Stimulated activated CD8-positive, alpha-beta memory T cell treated with anti-CD3 and anti-CD28 coated beads, Interleukin-7, amount 100 ng/mL, for 4 hours (primary cell): ENCODE measurements around the gene UBASH3A.

Experiments used
- DNase-seq, 2 donors: peaks; one replicate each; pipeline ENCODE4 v3.0.0-alpha.2; 2020; ENCODE audit warnings: low read depth in 2 of 2

The UBASH3A gene, protein sequence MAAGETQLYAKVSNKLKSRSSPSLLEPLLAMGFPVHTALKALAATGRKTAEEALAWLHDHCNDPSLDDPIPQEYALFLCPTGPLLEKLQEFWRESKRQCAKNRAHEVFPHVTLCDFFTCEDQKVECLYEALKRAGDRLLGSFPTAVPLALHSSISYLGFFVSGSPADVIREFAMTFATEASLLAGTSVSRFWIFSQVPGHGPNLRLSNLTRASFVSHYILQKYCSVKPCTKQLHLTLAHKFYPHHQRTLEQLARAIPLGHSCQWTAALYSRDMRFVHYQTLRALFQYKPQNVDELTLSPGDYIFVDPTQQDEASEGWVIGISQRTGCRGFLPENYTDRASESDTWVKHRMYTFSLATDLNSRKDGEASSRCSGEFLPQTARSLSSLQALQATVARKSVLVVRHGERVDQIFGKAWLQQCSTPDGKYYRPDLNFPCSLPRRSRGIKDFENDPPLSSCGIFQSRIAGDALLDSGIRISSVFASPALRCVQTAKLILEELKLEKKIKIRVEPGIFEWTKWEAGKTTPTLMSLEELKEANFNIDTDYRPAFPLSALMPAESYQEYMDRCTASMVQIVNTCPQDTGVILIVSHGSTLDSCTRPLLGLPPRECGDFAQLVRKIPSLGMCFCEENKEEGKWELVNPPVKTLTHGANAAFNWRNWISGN

DNA sequence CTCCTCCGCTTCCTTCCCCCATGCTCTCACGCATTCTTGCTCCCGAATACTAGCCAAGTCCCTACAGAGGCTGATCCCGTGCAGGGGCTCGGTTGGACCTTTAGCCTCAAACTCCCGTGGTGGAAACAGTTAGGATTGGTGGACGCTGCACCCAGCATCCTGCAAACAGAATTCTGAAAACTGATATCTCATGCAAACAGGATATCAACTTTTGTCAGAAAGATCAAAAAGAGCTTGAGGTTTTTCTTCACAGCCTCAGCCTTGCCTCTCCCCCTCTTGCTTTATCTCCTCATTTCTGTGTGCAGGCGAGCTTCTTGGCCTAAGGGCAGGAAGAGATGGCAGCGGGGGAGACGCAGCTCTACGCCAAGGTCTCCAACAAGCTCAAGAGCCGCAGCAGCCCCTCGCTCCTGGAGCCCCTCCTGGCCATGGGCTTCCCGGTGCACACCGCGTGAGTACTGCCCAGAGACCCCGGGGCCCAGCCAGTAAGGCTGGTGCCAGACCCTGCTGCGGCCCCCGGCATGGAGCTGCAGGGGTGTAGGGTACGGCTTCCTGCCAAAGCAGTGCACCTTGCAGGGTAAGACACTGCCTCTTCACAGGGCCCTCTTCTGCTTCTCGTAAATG is at the start of gene UBASH3A:
Gene UBASH3A (plus strand): TSS at position 292 of the 621 bp plus-strand sequence. CDS start 44 bp downstream, at position 336.
- no peak for DNase-seq

DNA sequence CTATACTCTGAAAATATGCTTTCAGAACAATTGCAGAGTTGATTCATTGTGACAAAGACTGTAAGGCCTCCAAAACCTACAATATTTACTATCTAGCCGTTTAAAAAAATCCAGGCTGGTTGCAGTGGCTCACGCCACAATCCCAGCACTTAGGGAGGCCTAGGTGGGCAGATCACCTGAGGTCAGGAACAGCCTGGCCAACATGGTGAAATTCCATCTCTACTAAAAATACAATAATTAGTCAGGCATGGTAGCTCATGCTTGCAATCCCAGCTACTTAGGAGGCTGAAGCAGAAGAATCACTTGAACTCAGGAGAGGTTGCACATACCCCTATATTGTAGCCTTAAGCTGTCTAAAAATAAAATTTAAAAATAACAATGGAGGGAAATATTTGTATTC is 47.7 kb upstream of the UBASH3A start:
- DNase-seq = no peak

DNA sequence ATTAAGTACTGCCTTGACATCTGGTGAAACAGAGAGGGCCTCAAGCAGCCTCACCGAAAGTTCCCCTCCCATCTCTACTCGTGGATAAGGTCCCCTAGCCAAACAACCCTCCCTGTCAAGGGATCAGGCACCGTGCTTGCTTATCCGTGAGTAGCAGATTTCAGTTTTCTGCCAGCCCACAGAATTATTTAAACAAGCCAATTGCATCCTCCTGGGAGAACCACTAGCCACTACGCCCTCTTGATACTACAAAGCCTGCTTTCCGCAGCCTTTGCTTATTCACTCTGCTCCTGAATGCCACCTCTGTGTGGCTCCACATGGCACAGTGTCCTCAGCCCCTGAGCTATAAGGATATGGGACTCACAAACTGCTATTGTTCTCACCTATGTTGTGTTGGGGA is 47.1 kb upstream of the UBASH3A start:
- no peak for DNase-seq

DNA sequence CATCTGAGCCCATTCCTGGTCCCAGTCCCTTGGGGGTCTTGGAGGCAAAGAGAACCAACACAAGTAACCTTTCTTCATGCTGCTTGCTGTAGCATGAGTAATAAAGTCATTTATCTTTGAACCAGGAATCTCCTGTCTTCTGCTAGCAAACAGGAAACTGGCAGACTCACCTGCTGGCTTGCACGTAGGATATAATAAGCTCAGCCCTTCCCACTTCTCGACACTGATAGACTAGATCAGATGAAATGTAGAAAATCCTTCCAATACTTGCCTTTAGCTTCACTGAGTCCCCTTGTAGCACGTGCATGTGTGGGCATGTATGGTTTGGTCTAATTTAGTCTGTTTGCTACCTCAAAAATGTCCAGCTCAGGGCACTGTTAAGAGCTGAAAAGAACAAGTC is 46.4 kb upstream of the UBASH3A start:
- no peak for DNase-seq

DNA sequence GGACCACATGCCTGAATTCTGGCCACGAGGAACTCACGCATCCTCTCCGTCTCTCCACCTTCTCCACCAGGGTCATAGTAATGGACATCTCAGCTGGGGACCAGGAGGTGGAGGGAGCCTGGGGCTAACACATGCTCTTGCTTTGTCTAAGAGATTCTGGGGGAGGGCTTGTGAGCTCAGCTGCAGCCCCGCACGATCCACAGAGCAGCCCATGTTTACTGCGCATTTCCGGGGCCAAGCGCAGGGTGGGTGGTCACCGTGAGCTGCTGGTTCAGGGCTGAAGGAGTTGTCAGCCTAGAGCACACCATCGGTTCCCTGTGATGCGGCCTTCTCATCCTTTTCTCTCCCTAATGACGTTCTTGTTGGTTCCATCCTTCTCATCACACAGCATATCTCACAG is 45.4 kb upstream of the UBASH3A start:
- no peak for DNase-seq

DNA sequence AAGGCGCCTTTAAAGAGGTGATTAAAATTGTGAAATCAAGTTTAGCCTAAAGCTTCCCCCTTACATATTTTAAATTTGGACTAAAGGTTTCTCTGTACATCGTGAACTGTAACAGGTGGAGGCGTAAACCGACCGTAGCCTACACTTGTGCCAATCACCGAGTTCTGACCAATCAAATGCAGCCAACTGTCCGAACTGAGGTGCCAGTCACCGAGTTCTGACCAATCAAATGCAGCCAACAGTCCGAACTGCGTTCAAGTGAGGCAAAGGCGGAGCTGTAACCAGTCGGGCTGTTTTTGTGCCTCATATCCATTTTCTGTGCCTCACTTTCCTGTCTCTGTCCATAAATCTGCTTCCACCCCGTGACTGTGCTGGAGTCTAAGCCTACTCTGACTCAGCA is 44.8 kb upstream of the UBASH3A start:
- no peak for DNase-seq

DNA sequence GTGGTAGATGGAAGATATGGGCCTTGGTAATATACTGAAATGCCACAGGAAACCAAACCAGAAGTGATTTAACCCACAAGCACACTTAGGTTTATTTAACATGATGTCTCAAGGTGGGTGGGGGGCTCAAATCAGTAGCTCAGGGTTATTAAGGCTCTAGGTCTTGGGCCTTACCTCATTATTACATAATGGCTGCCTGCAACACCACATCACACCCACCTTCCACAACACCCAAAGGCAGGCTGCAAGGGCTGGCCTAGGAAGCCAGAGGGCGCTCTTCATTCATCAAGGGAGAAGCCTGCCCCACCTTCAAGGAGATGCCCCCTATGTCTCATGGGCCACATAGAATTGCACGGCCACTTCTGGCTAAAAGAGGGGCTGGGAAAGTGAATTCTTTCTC is 43.4 kb upstream of the UBASH3A start:
- DNase-seq = no peak

DNA sequence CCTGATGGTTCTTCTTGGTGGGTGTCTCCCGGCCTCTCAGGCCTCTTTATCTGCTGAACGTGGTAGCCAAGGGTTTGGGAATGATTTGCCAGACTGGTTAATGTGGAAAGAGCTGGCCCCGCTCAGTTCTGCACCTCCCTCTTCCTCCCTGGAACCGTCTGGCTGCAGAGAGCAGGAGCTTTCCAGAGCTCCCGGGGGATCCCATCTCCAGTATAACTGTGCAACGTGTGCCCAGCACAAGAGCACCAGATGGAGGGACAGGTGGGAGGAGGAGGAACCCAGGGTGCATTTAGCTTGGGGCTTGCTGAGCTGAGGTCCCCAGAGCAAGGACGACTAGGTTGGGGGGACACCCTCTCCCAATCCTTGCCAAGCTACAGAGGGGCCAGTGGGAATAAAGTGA is 42.4 kb upstream of the UBASH3A start:
- no peak for DNase-seq

DNA sequence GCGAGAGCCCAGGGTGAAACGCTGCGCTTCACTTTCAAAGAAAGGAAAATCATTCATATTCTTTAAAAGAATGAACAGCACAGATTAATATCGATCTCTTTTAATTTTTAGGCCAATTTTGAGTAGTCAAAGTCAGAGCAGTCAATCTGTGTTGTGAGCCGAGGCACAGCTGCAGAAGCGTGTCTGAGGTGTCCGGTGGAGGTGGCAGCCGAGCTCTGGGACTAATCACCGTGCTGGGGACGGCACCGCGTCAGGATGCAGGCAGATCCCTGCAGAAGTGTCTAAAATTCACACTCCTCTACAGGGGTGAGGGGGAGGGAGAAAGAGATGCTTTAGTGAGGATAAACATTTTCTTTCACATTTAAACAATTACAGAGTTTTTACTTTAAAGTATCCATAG is 41.5 kb upstream of the UBASH3A start:
- DNase-seq = no peak

DNA sequence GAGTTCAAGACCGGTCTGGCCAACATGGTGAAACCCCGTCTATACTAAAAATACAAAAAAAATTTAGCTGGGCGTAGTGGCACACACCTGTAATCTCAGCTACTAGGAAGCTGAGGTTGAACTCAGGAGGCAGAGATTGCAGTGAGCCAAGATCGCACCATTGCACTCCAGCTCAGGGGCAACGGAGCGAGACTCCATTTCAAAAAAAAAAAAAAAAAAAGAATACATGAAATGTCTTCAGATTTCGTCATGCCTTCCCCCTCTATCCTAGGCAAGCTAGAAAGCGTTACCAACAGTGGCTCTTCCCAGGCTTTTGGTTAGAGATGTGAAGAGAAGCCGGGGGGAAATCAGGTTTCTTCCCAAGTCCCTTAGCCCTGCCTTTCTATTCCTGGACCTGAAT is 41.0 kb upstream of the UBASH3A start:
- DNase-seq = no peak

DNA sequence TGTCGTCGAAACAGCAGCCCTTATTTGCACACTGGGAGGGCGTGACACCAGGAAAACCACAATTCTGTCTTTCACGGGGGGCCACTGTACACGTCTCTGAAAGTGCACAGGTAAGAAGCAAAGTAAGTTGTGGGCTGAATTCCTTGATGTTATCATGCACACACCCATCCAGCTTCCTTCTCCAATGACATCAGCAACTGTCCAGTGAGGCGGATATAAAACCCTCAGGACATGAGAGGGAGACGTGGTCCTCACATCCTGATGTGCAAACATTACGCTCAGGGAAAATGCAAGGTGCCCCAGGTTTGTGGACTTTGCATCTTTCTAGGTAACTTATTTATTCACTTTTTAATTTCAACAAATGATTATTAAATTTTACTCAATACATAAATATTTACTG is 40.4 kb upstream of the UBASH3A start:
- no peak for DNase-seq

DNA sequence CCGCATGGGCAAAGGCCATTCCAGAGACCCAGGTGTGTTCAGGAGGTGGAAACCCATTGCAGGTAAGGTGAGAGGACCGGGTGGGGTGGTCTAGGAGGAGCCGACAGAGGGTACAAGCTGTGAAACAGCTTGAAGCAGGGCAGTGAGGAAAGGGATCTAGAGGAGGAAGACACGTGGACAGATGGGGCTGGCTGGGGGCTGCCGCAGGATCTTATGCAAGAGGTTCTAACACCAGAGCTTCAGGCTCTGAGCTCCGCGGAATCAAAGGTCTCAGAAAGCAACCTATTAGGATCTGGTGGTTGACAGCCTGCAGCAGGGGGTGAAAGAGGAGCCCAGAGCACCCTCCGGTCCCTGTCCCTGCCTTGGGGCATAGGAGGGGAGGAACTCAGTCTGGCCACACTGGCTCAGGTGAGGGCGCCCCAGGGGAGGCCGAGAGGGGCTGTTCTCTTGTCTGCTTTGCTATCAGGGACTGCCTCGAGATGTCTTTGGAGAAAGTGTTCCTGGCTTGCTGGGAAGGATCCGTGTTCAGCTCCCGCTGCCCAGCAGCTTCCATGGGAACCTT is 39.3 kb upstream of the UBASH3A start:
- no peak for DNase-seq

DNA sequence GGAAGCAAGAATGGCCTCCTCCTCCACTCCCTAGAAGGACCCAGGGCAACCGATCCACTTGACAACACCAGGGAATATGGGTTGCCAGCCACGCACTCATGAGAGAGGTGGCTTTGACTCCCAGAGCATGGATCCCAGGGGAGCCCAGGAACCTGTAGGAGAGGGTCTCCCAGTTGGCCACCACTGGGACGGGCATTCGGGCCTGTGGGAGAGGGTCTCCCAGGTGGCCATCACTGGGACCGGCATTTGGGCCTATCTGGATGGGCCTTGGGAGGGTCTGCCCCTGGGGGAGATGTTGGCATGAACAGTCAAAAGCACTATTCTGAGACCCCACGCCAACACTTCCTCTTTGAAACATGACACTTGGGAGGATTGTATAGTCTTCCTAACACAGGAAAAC is 37.9 kb upstream of the UBASH3A start:
- DNase-seq = no peak

DNA sequence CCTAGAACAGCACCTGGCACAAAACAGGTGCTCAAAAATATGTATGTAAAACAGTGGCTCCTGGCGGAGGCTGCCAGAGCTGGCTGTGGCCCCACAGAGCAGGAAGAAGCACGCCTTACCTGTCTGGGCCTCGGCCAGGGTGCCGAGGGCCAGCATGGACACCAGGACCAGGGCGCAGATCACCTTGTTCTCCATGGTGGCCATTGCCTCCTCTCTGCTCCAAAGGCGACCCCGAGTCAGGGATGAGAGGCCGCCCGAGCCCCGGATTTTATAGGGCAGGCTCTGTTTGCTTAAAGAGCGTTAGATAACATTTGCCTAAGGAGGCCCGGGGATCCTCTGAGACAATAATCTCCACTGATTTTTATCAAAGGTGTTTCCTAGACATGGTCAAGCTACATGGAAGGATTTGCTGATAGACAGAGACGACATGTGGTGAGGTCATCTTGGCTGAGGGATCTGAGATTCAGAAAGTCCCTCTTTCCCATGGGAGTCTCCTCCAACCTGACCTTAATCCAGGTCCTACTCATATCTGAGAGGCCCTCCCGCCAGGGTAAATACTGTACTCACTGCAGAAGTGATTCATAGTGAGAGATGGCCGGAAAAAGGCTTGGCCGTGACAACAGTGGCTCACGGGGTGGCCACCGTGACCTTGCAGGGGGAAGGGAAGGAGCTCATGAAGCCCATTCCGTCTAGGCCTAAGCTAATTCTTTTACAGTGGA is 37.3 kb upstream of the UBASH3A start, which contains the start of gene TFF1:
Gene TFF1 (minus strand): TSS at position 244 of the 719 bp plus-strand sequence. CDS start 40 bp downstream, at position 204.
- no peak for DNase-seq

DNA sequence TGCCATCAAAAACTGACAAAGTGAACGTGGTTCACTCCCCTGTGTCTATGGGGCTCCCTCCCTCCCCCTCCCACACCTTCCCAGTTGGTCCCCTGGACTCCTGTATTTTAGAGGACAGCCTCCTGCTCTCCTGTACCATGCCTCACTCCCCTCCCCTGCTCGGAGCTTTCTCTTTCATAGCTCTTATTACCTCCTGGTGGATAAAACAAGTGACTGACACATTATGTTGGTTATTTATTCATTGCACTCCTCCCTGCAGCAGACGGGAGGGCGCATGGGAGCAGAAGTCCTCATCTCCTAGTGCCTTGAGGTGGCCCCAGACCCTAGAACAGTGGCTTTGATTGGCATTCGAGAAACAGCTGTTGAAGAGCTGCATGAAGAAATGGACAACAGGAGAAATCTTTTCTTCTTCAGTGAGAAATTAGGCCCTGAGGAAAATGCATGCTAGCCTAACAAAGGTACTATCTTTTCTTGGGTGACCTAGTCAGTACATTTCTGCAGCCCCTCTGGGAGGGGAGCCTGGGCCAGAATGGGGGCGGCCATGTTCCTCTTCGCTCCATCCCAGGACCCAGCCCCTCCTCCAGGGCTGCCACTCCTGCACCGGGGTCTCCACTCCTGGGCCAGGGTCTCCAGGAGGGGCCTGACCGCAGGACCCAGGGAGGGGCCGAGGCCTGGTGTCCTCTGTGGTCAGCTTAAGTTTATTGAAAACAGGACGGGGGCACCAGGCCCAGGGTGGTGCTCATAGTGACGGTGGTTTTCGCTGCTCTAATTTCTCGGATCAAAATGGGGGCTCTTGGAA is 36.1 kb upstream of the UBASH3A start:
- no peak for DNase-seq

DNA sequence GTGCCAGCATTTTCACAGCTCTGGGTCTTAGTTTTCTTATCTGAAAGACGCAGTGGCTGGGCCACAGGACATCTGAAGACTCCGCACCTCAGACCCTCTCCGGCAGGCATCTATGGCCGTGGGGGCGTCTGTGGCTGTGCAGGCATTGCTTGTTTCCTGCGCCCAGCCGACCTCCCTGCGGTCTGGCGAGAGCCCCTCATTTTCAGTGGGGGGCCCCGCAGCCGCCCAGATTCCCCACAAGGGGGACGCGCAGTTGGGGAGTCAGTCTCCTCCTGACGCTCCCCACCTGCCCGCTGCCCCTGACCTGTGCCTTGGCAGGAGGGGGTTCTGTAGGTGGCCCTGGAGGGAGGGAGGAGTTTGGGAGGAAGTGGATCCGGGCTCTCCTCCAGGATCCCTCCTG is 33.9 kb upstream of the UBASH3A start:
- no peak for DNase-seq

DNA sequence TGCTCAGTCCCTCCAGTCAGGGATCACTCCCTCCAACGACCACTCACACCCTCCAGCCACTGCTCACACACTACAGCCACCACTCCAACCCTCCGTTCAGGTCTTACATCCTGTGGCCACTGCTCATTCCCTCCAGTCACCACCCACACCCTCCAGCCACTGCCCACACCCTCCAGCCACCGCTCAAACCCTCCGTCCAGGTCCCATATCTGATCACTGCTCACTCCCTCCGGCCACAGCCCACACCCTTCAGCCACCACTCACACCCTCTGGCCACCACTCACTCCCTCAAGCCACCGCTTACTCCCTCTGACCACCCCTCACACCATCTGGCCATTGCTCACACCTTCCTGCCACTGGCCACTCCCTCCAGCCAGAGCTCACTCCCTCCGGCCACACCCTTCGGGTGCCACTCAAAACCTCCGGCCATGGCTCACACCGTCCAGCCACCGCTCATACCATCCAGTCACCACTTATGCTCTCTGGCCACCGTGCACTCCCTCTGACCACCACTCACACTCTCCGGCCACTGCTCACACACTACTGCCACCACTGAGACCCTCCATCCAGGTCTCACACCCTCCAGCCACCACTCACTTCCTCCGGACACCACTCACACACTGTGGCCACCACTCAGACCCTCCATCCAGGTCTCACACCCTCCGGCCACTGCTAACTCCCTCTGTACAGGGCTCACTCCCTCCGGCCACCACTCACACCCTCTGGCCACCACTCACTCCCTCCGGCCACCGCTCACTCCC is 32.6 kb upstream of the UBASH3A start:
- no peak for DNase-seq

DNA sequence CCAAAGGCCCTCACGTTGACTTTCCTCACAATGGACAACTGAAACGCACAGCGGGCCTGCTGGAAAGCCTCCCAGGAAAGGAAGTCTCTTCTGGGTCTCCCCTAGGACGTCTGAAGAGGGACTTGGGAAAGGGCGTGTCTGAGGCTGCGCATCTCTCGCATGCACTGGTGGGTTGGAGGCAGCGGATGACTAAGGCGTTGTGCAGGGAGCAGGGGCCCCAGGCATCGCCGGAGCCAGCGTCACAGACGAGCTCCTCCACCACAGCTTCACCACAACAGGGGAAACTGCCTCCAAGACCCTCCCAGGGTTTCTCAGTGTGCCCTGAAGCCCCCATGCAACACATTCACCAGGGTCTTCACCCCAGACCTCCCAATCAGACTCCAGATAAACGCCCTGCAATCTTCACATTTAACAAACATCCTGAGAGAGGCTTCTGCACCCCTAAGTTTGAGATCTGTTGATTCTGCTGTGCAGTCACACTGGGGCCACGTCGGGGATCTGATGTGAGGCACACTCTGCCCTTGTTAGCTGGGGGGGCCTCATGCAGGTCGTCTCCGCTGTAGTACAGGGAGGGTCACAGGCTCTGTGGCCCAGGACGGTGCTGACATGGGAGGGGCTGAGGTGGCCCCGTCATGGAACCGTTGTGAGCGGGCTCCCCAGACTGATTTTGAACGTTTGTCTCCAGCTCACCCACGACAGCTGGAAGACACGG is 30.4 kb upstream of the UBASH3A start:
- DNase-seq = no peak

DNA sequence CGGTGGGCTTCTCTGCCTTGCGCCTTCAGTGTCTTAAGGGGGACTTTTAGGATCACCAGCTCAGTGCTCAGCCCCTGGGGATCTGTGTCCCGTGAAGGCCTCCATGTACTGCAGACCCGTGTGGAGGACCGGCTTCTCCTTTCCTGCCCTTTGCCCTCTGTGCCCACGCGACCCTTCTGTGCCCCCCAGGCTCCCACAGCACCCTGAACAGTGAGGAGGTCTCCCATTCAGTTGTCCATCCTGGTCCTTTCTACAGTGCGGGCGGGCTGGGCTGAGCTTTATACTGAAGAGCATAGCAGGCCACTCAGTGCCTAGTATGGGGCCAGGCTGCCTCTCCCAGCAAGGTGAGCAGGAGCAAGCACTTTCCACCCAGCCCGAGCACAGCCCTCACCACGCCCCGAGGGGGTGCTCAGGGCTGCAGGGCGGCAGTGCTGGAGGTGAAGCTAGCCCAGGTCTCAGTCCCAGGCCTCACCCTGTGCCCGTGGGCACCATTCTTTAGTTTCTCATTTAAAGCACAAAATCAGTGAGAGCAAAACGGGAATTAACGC is 29.7 kb upstream of the UBASH3A start:
- DNase-seq = no peak
